ENCODE measurements around the gene SBF1. TPM values are rescaled to one million over a fixed set of nuclear protein-coding genes. Genes with fewer than 3 reads are reported as not detected.

The SBF1 gene
- total RNA-seq, 1 donor from 2014 or later: 181 TPM

DNA sequence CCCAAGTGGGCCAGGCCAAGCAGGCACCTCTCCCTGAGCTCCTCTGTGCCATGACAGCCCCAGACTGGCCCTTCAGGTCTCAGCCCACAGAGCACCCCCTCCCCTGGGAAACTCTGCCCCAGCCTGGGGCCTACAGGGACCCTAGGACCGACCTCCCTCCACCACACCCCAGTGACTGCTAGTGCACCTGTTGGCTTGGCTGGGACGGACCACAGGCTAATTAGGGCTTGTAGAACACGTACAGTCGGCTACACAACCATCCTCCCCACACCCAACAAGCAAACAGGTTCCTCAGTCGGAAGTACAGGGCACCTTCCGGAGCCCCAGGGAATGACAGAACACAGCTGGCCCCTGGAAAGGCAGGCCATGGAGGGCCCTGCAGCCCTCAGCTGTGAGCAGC is 4.3 kb downstream of the SBF1 start:
- intact Hi-C loops (cut with micrococcal nuclease): loop anchor here (1.0 to 10.0 kb wide), 5 partner anchors 37 to 616 kb away; partner anchors contain the start of genes LMF2, PPP6R2, SCO2 and ZBED4

GRCh38 chr22:50469377-50470305 is 5.2 kb downstream of the SBF1 start:
- intact Hi-C loops (cut with micrococcal nuclease): loop anchor here (1.0 to 10.0 kb wide), 6 partner anchors 38 to 615 kb away; partner anchors contain the start of genes LMF2, PPP6R2, SCO2 and ZBED4

DNA sequence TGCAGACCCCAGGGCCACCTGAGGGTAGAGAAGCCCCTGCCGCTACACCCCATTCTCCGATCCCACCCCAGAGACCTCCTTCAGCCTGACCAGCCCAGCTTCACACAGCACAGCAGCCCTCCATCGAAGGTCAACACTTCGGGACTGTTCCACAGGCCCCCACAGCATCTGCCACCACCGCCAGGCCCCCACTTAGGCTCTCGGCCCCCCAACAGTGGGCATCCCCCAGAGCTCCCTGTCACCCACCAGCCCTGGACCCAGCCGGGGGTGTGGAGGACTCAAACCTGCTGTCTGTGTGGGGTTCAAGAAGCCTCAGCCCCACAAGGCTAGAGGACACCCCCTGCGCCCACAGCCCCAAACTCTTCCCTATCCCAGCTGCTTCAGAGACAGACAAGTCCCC is 6.2 kb downstream of the SBF1 start:
- intact Hi-C loops (cut with micrococcal nuclease): loop anchor here (1.0 kb wide), 1 partner anchor 153 kb away; no protein-coding TSS in a partner anchor

DNA sequence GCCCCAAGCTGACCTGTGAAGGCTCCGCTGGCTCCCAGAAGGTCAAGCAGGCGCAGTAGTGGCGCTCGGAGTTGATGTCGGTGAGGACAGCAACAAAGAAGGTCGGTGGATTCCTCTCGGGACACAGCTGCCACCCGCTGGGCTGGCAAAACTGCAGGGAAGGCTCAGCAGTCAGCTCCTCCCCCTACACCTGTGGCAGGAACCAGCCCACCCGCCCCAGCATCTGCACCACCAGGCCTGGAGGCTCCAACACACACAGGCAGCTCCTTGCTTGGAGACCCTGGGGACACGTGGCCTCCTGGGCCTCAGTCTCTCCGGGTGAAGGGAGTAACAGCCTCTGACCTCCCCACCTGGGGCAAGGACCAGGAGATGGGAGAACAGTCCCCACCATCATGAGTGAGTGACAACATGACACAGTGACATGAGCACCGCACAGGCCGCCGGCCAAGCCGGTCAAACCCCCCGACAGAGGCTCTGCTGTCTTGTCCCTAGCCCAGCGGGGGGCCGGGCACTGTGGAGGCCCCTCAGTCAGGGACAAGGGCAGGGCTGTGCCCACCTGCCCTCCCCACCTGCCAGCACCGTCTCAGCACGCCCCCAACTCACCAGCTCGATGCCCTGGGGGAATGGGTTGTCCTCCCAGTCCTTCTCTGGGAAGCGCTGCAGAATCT is 6.9 kb downstream of the SBF1 start:
- intact Hi-C loops (cut with micrococcal nuclease): no loop called here

DNA sequence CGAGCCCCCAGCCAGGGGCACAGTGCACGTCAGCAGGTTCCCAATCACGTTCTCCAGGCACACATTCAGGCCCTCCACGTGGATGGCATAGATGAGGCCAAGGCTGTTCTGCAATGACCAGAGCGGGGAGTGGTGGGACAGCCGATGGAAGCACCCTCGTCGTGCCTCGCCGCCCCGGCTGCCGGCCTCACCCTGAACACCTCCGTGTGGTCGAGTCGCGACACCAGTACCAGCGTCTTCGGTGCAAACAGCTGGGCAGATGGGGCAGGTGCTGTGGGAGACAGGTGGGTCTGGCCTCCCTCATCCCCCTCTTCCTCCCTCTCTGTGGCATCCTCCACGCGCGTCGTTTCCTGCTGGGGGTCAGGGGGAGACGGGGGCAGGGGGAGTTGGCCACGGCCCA is 7.5 kb downstream of the SBF1 start:
- intact Hi-C loops (cut with micrococcal nuclease): no loop called here

- intact Hi-C loops (cut with micrococcal nuclease): no loop called here
These were observed 9.5 kb downstream of the SBF1 start for GRCh38 chr22:50465066-50465930.

- intact Hi-C loops (cut with micrococcal nuclease): no loop called here
These were observed 10.4 kb downstream of the SBF1 start for GRCh38 chr22:50464451-50464850.

GRCh38 chr22:50463188-50463900 is 11.5 kb downstream of the SBF1 start:
- intact Hi-C loops (cut with micrococcal nuclease): no loop called here

GRCh38 chr22:50461979-50462540 is 12.8 kb downstream of the SBF1 start:
- intact Hi-C loops (cut with micrococcal nuclease): no loop called here

- intact Hi-C loops (cut with micrococcal nuclease): no loop called here
These were observed 13.3 kb downstream of the SBF1 start for GRCh38 chr22:50461536-50461935.

- intact Hi-C loops (cut with micrococcal nuclease): no loop called here
These were observed 13.9 kb downstream of the SBF1 start for GRCh38 chr22:50460938-50461337.

- intact Hi-C loops (cut with micrococcal nuclease): no loop called here
These were observed 15.2 kb downstream of the SBF1 start for GRCh38 chr22:50459496-50460140.

DNA sequence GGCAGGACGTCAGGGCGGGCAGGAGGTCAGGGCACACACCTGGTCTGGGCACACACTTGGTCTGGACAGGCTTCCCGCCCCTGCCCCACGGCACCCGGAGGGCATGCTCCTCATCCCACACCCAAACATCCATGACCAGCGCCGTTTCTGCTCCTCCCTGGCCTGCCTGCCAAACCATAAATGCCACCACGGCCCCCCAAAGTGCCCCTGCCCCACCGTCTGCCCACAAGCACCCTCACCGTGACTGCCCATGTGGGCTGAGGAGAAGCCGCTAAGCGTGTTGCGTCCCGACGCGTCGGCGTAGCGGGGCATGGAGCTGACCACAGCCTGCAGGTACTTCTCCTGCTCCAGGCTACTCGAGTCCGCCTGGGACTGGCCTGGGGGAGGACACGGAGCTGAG is 15.8 kb downstream of the SBF1 start:
- intact Hi-C loops (cut with micrococcal nuclease): no loop called here

GRCh38 chr22:50456466-50457234 is 18.2 kb downstream of the SBF1 start:
- intact Hi-C loops (cut with micrococcal nuclease): loop anchor here (2.0 kb wide), 1 partner anchor 42 kb away; no protein-coding TSS in a partner anchor

GRCh38 chr22:50456026-50456425 is 18.8 kb downstream of the SBF1 start:
- intact Hi-C loops (cut with micrococcal nuclease): loop anchor here (2.0 kb wide), 1 partner anchor 43 kb away; no protein-coding TSS in a partner anchor

DNA sequence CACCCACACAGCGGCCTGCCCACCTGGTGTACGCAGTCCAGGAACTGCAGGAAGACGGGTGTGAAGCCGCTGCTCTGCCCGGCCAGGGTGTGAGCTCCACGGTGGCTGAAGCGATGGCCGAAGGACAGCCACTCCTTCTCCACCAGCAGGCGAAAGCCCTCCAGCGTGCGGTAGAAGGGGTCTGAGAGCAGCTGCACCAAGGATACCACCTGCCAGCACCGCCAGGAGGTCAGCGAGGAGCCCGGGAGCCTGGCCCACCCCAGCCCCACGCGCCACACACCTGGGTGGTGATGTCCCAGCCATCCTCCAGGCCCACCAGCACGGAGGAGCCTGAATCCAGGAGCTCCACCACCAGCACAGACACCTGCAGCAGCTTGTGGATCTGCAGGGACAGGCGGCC is 19.6 kb downstream of the SBF1 start:
- intact Hi-C loops (cut with micrococcal nuclease): no loop called here

DNA sequence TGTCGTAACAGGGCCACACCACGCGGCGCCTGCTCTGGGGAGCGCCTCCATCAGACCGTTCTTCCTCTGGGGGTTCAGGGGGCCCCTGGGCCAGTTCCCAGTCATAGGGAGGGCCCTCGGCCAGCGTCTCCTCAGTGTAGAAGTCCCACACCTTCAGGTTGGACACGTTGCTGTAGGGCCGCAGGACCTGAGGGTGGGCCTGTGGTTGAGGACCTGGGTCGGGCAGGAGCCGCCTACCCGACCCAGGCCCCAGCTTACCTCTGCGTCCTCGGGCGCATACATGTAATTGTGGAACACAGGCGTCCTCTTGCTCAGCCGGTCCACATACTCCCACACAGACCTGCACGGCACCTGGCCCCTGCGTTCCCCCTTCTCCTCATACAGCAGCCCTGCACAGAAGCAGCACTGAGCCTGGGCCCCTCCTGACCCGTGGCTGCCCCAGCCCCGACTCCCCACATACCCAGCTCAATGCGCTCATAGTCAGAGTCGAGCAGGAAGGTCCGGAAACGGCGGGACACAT is 20.2 kb downstream of the SBF1 start:
- intact Hi-C loops (cut with micrococcal nuclease): no loop called here

DNA sequence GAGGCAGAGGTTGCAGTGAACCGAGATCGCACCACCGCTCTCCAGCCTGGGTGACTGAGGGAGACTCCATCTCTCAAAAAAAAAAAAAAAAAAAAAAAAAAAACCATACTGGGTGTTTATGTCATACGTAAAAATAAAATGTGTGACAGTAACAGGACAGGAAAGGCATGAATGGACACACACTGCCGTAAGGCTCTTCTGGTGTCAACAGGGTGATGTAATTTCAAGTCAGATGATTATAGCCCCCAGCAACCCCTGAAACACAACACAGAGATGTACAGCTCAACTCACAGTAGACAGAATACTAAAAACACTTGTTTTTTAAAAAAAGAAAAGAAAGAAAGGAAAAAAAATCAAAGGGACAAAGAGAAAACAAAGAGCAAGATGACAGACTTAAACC is 22.2 kb downstream of the SBF1 start:
- intact Hi-C loops (cut with micrococcal nuclease): no loop called here
